Progenitor cell of endocrine pancreas (in vitro differentiated cells): ENCODE data around the gene SH3GL2. TPM values are rescaled to one million over a fixed set of nuclear protein-coding genes. Genes with fewer than 3 reads are reported as not detected.

Source experiments
- DNase-seq: peaks from one replicate; pipeline ENCODE4 v3.0.0; 2021; ENCODE audit warnings: low spot score; ENCODE audit not compliant: unreplicated experiment
- H3K27ac Mint-ChIP-seq: 2 replicates; pipeline ENCODE4 v1.8.0; 2021; ENCODE audit warnings: mild to moderate bottlenecking, moderate library complexity, mixed read lengths
- H3K27me3 Mint-ChIP-seq: 2 replicates; pipeline ENCODE4 v1.8.0; 2021; ENCODE audit warnings: mixed read lengths
- H3K36me3 Mint-ChIP-seq: 2 replicates; pipeline ENCODE4 v1.8.0; 2022; ENCODE audit warnings: mixed read lengths; ENCODE audit not compliant: insufficient read depth
- H3K4me1 Mint-ChIP-seq: 2 replicates; pipeline ENCODE4 v1.8.0; 2021; ENCODE audit warnings: low read depth, mixed read lengths
- H3K4me3 Mint-ChIP-seq: 2 replicates; pipeline ENCODE4 v1.8.0; 2021; ENCODE audit warnings: low read depth, mild to moderate bottlenecking, moderate library complexity, mixed read lengths
- H3K9me3 Mint-ChIP-seq: 2 replicates; pipeline ENCODE4 v1.8.0; 2021; ENCODE audit warnings: low read depth, mixed read lengths
- CTCF ChIP-seq: fragments of 200-600 bp; sonication (generic); IDR thresholded peaks from one replicate; pipeline ENCODE4 v1.5.0; 2021; ENCODE audit warnings: antibody characterized with exemption, mild to moderate bottlenecking; ENCODE audit not compliant: unreplicated experiment
- long read RNA-seq: library from polyadenylated mRNA; unstranded; transcript quantifications from one replicate; pipeline ENCODE4 v2.0.0, GENCODE V29; 2020
- total RNA-seq: library from RNA; stranded (reverse); gene quantifications from 2 replicates; pipeline ENCODE4 v1.2.1, GENCODE V29; 2021

The SH3GL2 gene
- 2.1 and 3.3 TPM in 2 replicates for total RNA-seq
- long read RNA-seq, transcript SH3GL2-201 (9 exons, 2,565 nt): major isoform, 7 of 9 reads
- long read RNA-seq, partial matches to known transcripts: 1 of 9 reads
- long read RNA-seq, other reads (novel, unspliced or antisense): 1 of 9 reads

GRCh38 chr9:17578911-17579793, at the start of gene SH3GL2:
TSS of gene SH3GL2 (plus strand) at chr9:17579066.
- Mint-ChIP-seq H3K36me3 (no peaks in the 10 kb centered on the region), H3K27ac (no peak within 1 kb of the TSS), H3K27me3 (peaks cover 67% of the 10 kb centered on the region), H3K4me3 (peak within 1 kb of the TSS; percentile 74), H3K9me3 (no peaks in the 10 kb centered on the region), H3K4me1 (no peaks in the 10 kb centered on the region)
- peak; percentile 6 for TF ChIP-seq CTCF
- DNase-seq: peak; percentile 67

GRCh38 chr9:17531642-17532254, 47.1 kb upstream of the SH3GL2 start:
- no peak for DNase-seq
- Mint-ChIP-seq H3K4me3 (no peak overlapping the region), H3K36me3 (no peaks in the 10 kb centered on the region), H3K27me3 (peaks cover 3% of the 10 kb centered on the region), H3K27ac (no peak overlapping the region), H3K9me3 (no peaks in the 10 kb centered on the region), H3K4me1 (no peaks in the 10 kb centered on the region)
- TF ChIP-seq CTCF: peak; percentile 93

- Mint-ChIP-seq H3K36me3 (no peaks in the 10 kb centered on the region), H3K27ac (no peak overlapping the region)
- no peak for TF ChIP-seq CTCF
Measured at GRCh38 chr9:17532461-17532860, 46.4 kb upstream of the SH3GL2 start.

GRCh38 chr9:17535176-17535575, 43.7 kb upstream of the SH3GL2 start:
- Mint-ChIP-seq H3K36me3 (no peaks in the 10 kb centered on the region), H3K4me1 (no peaks in the 10 kb centered on the region), H3K4me3 (no peak overlapping the region), H3K9me3 (no peaks in the 10 kb centered on the region), H3K27ac (no peak overlapping the region), H3K27me3 (no peaks in the 10 kb centered on the region)
- no peak for DNase-seq
- TF ChIP-seq CTCF: no peak

More at GRCh38 chr9:17532461-17532860, 46.4 kb upstream of the SH3GL2 start:
- Mint-ChIP-seq H3K4me3 (no peak overlapping the region), H3K4me1 (no peaks in the 10 kb centered on the region), H3K9me3 (no peaks in the 10 kb centered on the region), H3K27me3 (peaks cover under 1% of the 10 kb centered on the region)
- DNase-seq: no peak

GRCh38 chr9:17536027-17536426, 42.8 kb upstream of the SH3GL2 start:
- Mint-ChIP-seq H3K36me3 (no peaks in the 10 kb centered on the region), H3K4me1 (no peaks in the 10 kb centered on the region), H3K4me3 (no peak overlapping the region), H3K27ac (no peak overlapping the region), H3K27me3 (no peaks in the 10 kb centered on the region), H3K9me3 (peaks cover 8% of the 10 kb centered on the region)
- DNase-seq: no peak
- no peak for TF ChIP-seq CTCF
